GM23338 (cell line): ENCODE measurements around the gene RIGI. TPM values are rescaled to one million over a fixed set of nuclear protein-coding genes. Genes with fewer than 3 reads are reported as not detected.

Experiments used
- ATAC-seq: fragments of 200-7000 bp; cut with Tn5 transposase; 3 replicates; pipeline ENCODE4 v1.9.1; 2020
- DNase-seq: peaks from one replicate; pipeline ENCODE4 v3.0.0-alpha.2; 2015; ENCODE audit warnings: low spot score
- H2AFZ ChIP-seq: fragments of 200-600 bp; sonication (generic); 2 replicates; pipeline ENCODE4 v1.8.0; 2016; ENCODE audit warnings: antibody characterized with exemption, mild to moderate bottlenecking, moderate library complexity
- H3F3A ChIP-seq: fragments of 200-600 bp; sonication (generic); replicated peaks from 2 replicates; pipeline ENCODE4 v1.8.0; 2017; ENCODE audit warnings: antibody characterized with exemption, mixed run types, low read depth
- H3K27ac ChIP-seq: fragments of 200-600 bp; sonication (generic); 2 replicates; pipeline ENCODE4 v1.6.1; 2016; ENCODE audit warnings: low read depth
- H3K27me3 ChIP-seq: fragments of 200-600 bp; sonication (generic); 2 replicates; pipeline ENCODE4 v1.8.0; 2016; ENCODE audit warnings: mild to moderate bottlenecking, mixed run types, moderate library complexity; ENCODE audit not compliant: insufficient read depth
- H3K36me3 ChIP-seq: fragments of 200-600 bp; sonication (generic); 2 replicates; pipeline ENCODE4 v1.8.0; 2016; ENCODE audit warnings: mild to moderate bottlenecking; ENCODE audit not compliant: insufficient read depth
- H3K4me1 ChIP-seq: fragments of 200-600 bp; sonication (generic); 2 replicates; pipeline ENCODE4 v1.8.0; 2016; ENCODE audit warnings: mild to moderate bottlenecking, moderate library complexity; ENCODE audit not compliant: insufficient read depth
- H3K4me2 ChIP-seq: fragments of 200-600 bp; sonication (generic); 2 replicates; pipeline ENCODE4 v1.7.1; 2017; ENCODE audit warnings: mixed run types
- H3K4me3 ChIP-seq: fragments of 200-600 bp; sonication (generic); 2 replicates; pipeline ENCODE4 v1.6.1; 2016; ENCODE audit warnings: mixed run types
- H3K79me2 ChIP-seq: fragments of 200-600 bp; sonication (generic); replicated peaks from 2 replicates; pipeline ENCODE4 v1.8.0; 2017; ENCODE audit warnings: mild to moderate bottlenecking; ENCODE audit not compliant: insufficient read depth
- H3K9me2 ChIP-seq: fragments of 200-600 bp; sonication (generic); 2 replicates; pipeline ENCODE4 v1.8.0; 2017; ENCODE audit not compliant: insufficient read depth
- H4K20me1 ChIP-seq: fragments of 200-600 bp; sonication (generic); replicated peaks from 2 replicates; pipeline ENCODE4 v1.8.0; 2017; ENCODE audit warnings: mild to moderate bottlenecking; ENCODE audit not compliant: insufficient read depth
- H3K27ac Mint-ChIP-seq: 2 replicates; pipeline ENCODE4 v1.8.0; 2020; ENCODE audit warnings: inconsistent platforms, mild to moderate bottlenecking, moderate library complexity, mixed read lengths
- H3K27me3 Mint-ChIP-seq: 3 replicates; pipeline ENCODE4 v1.8.0; 2022; ENCODE audit warnings: low read depth, mild to moderate bottlenecking, moderate library complexity, mixed read lengths, inconsistent platforms; ENCODE audit not compliant: insufficient read depth, poor library complexity
- H3K36me3 Mint-ChIP-seq: 3 replicates; pipeline ENCODE4 v1.8.0; 2021; ENCODE audit warnings: low read depth, mild to moderate bottlenecking, inconsistent platforms, moderate library complexity, mixed read lengths
- H3K4me1 Mint-ChIP-seq: 3 replicates; pipeline ENCODE4 v1.8.0; 2020; ENCODE audit warnings: mild to moderate bottlenecking, inconsistent platforms, mixed read lengths
- H3K4me3 Mint-ChIP-seq: 3 replicates; pipeline ENCODE4 v1.8.0; 2021; ENCODE audit warnings: moderate library complexity, mild to moderate bottlenecking, inconsistent platforms, mixed read lengths
- H3K9me3 Mint-ChIP-seq: 3 replicates; pipeline ENCODE4 v1.8.0; 2020; ENCODE audit warnings: moderate library complexity, mild to moderate bottlenecking, inconsistent platforms, mixed read lengths
- CREB1 ChIP-seq: fragments of 250-450 bp; sonication (Bioruptor Pico); IDR thresholded peaks from 2 replicates; pipeline ENCODE4 v1.5.0; 2020; ENCODE audit warnings: low read depth, mild to moderate bottlenecking, moderate library complexity
- EZH2 ChIP-seq: fragments of 200-600 bp; sonication (generic); IDR thresholded peaks from one replicate; pipeline ENCODE4 v1.8.0; 2017; ENCODE audit warnings: antibody characterized with exemption, mild to moderate bottlenecking, low read depth; ENCODE audit not compliant: unreplicated experiment
- EZH2phosphoT487 ChIP-seq: fragments of 200-600 bp; sonication (generic); IDR thresholded peaks from one replicate; pipeline ENCODE4 v1.8.1; 2018; ENCODE audit warnings: antibody characterized with exemption; ENCODE audit not compliant: unreplicated experiment
- JUNB ChIP-seq: IDR thresholded peaks from one replicate; pipeline ENCODE4 v1.6.1; 2016; ENCODE audit warnings: antibody characterized with exemption; ENCODE audit not compliant: unreplicated experiment
- NANOG ChIP-seq: IDR thresholded peaks from 2 replicates; pipeline ENCODE4 v1.6.1; 2016; ENCODE audit warnings: antibody characterized with exemption, borderline replicate concordance
- POLR2AphosphoS5 ChIP-seq: IDR thresholded peaks from 2 replicates; pipeline ENCODE4 v1.6.1; 2016; ENCODE audit warnings: antibody characterized with exemption, low read depth
- STAT1 ChIP-seq: IDR thresholded peaks from one replicate; pipeline ENCODE4 v1.6.1; 2016; ENCODE audit warnings: antibody characterized with exemption; ENCODE audit not compliant: unreplicated experiment
- ZNF114 ChIP-seq: fragments of 250-450 bp; sonication (Bioruptor Pico); IDR thresholded peaks from 2 replicates; pipeline ENCODE4 v1.5.0; 2020; ENCODE audit warnings: mild to moderate bottlenecking, moderate library complexity
- ZNF331 ChIP-seq: fragments of 250-450 bp; sonication (Bioruptor Pico); IDR thresholded peaks from 2 replicates; pipeline ENCODE4 v1.5.0; 2020; ENCODE audit warnings: low read depth, mild to moderate bottlenecking, moderate library complexity
- polyA plus RNA-seq: library from polyadenylated mRNA; unstranded; fragments of >200 nt; fragmentation: Nextera tagmentation; extraction: Ambion mirVana; gene quantifications from 2 replicates; pipeline ENCODE4 v1.2.1, GENCODE V29; 2016
- total RNA-seq: library from RNA; depleted of rRNA; stranded (reverse); fragments of >200 nt; shearing (Covaris generic); gene quantifications from 2 replicates; pipeline ENCODE4 v1.2.3, GENCODE V29; 2014
- TF ChIP-seq, protein P1 (sequence below): fragments of 250-450 bp; sonication (Bioruptor Pico); IDR thresholded peaks from 2 replicates; pipeline ENCODE4 v1.5.0; 2020; ENCODE audit warnings: mild to moderate bottlenecking, moderate library complexity
- TF ChIP-seq, protein P2 (sequence below): IDR thresholded peaks from 2 replicates; pipeline ENCODE4 v1.6.1; 2016; ENCODE audit warnings: antibody characterized with exemption
- TF ChIP-seq, protein P3 (sequence below), 2 experiments: fragments of 200-600 bp in 1 of 2; sonication (generic) in 1 of 2; conservative IDR thresholded peaks; 2 replicates each; pipeline versions ENCODE4 v1.5.1 to v1.6.1; 2016 to 2017; ENCODE audit warnings: antibody characterized with exemption in 2 of 2, low read depth in 2 of 2, mild to moderate bottlenecking in 2 of 2, moderate library complexity in 1 of 2

RIGI gene
- total and polyA plus RNA-seq, 2 experiments from 2014 or later = 14.2 to 14.7 TPM

DNA sequence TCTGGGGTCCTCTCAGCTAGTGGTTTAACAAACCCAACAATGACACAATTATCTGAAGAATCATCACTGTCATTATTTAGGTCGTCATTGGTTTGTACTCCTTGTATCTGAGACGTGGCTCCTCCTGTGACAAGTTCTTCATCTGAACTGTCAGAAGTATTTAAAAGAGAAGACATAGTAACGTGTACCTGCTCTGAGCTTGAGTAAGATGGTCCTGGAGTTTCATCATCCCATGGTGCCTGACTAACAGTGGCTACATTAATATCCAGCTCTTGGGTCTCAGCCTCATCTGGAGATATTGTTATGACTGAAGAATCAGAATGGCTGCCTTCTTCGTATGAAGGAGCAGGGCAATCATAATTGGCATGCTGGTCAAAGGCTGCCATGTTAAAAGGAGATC is 17.1 kb upstream of the RIGI start:
- Mint-ChIP-seq H3K27ac (no peak overlapping the region), H3K4me3 (no peak overlapping the region), H3K9me3 (no peaks in the 10 kb centered on the region), H3K4me1 (no peaks in the 10 kb centered on the region; the same call in none of the 3 replicates), H3K27me3 (peaks cover 2% of the 10 kb centered on the region), H3K36me3 (peaks cover 41% of the 10 kb centered on the region)
- Histone ChIP-seq H3K79me2 (peaks cover 80% of the 10 kb centered on the region), H3K36me3 (peaks cover 17% of the 10 kb centered on the region; the same call in 1 of the 2 replicates), H3F3A (no peaks in the 10 kb centered on the region), H2AFZ (no peak overlapping the region), H3K4me1 (no peaks in the 10 kb centered on the region), H4K20me1 (peaks cover 57% of the 10 kb centered on the region), H3K9me2 (no peaks in the 10 kb centered on the region), H3K4me2 (no peak overlapping the region), H3K27ac (no peak overlapping the region), H3K4me3 (no peak overlapping the region), H3K27me3 (no peaks in the 10 kb centered on the region)
- ATAC-seq = no peak
- no peak for TF ChIP-seq EZH2
- no peak for TF ChIP-seq POLR2AphosphoS5
- no peak for TF ChIP-seq ZNF114 (CRISPR knock-in tag)
- TF ChIP-seq, protein P1, sequence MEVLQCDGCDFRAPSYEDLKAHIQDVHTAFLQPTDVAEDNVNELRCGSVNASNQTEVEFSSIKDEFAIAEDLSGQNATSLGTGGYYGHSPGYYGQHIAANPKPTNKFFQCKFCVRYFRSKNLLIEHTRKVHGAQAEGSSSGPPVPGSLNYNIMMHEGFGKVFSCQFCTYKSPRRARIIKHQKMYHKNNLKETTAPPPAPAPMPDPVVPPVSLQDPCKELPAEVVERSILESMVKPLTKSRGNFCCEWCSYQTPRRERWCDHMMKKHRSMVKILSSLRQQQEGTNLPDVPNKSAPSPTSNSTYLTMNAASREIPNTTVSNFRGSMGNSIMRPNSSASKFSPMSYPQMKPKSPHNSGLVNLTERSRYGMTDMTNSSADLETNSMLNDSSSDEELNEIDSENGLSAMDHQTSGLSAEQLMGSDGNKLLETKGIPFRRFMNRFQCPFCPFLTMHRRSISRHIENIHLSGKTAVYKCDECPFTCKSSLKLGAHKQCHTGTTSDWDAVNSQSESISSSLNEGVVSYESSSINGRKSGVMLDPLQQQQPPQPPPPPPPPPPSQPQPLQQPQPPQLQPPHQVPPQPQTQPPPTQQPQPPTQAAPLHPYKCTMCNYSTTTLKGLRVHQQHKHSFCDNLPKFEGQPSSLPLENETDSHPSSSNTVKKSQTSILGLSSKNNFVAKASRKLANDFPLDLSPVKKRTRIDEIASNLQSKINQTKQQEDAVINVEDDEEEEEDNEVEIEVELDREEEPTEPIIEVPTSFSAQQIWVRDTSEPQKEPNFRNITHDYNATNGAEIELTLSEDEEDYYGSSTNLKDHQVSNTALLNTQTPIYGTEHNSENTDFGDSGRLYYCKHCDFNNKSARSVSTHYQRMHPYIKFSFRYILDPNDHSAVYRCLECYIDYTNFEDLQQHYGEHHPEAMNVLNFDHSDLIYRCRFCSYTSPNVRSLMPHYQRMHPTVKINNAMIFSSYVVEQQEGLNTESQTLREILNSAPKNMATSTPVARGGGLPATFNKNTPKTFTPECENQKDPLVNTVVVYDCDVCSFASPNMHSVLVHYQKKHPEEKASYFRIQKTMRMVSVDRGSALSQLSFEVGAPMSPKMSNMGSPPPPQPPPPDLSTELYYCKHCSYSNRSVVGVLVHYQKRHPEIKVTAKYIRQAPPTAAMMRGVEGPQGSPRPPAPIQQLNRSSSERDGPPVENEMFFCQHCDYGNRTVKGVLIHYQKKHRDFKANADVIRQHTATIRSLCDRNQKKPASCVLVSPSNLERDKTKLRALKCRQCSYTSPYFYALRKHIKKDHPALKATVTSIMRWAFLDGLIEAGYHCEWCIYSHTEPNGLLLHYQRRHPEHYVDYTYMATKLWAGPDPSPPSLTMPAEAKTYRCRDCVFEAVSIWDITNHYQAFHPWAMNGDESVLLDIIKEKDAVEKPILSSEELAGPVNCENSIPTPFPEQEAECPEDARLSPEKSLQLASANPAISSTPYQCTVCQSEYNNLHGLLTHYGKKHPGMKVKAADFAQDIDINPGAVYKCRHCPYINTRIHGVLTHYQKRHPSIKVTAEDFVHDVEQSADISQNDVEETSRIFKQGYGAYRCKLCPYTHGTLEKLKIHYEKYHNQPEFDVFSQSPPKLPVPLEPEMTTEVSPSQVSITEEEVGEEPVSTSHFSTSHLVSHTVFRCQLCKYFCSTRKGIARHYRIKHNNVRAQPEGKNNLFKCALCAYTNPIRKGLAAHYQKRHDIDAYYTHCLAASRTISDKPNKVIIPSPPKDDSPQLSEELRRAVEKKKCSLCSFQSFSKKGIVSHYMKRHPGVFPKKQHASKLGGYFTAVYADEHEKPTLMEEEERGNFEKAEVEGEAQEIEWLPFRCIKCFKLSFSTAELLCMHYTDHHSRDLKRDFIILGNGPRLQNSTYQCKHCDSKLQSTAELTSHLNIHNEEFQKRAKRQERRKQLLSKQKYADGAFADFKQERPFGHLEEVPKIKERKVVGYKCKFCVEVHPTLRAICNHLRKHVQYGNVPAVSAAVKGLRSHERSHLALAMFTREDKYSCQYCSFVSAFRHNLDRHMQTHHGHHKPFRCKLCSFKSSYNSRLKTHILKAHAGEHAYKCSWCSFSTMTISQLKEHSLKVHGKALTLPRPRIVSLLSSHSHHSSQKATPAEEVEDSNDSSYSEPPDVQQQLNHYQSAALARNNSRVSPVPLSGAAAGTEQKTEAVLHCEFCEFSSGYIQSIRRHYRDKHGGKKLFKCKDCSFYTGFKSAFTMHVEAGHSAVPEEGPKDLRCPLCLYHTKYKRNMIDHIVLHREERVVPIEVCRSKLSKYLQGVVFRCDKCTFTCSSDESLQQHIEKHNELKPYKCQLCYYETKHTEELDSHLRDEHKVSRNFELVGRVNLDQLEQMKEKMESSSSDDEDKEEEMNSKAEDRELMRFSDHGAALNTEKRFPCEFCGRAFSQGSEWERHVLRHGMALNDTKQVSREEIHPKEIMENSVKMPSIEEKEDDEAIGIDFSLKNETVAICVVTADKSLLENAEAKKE (CRISPR knock-in tag) = no peak
- no peak for TF ChIP-seq NANOG
- no peak for TF ChIP-seq CREB1 (CRISPR knock-in tag)
- TF ChIP-seq, protein P2, sequence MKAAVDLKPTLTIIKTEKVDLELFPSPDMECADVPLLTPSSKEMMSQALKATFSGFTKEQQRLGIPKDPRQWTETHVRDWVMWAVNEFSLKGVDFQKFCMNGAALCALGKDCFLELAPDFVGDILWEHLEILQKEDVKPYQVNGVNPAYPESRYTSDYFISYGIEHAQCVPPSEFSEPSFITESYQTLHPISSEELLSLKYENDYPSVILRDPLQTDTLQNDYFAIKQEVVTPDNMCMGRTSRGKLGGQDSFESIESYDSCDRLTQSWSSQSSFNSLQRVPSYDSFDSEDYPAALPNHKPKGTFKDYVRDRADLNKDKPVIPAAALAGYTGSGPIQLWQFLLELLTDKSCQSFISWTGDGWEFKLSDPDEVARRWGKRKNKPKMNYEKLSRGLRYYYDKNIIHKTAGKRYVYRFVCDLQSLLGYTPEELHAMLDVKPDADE = no peak
- TF ChIP-seq EZH2phosphoT487 = no peak
- TF ChIP-seq ZNF331 (CRISPR knock-in tag) = no peak
- no peak for TF ChIP-seq JUNB
- TF ChIP-seq STAT1 = no peak
- TF ChIP-seq, protein P3, sequence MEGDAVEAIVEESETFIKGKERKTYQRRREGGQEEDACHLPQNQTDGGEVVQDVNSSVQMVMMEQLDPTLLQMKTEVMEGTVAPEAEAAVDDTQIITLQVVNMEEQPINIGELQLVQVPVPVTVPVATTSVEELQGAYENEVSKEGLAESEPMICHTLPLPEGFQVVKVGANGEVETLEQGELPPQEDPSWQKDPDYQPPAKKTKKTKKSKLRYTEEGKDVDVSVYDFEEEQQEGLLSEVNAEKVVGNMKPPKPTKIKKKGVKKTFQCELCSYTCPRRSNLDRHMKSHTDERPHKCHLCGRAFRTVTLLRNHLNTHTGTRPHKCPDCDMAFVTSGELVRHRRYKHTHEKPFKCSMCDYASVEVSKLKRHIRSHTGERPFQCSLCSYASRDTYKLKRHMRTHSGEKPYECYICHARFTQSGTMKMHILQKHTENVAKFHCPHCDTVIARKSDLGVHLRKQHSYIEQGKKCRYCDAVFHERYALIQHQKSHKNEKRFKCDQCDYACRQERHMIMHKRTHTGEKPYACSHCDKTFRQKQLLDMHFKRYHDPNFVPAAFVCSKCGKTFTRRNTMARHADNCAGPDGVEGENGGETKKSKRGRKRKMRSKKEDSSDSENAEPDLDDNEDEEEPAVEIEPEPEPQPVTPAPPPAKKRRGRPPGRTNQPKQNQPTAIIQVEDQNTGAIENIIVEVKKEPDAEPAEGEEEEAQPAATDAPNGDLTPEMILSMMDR (conservative IDR thresholded peaks at IDR 0.05; ENCODE audit: low read depth in 2 of 2) = no peak
- DNase-seq = no peak
